HG03108 (cell line): Measurements from ENCODE around the gene TPRG1L.

Experiments used
- ATAC-seq: cut with Tn5 transposase; IDR thresholded peaks from one replicate; pipeline ENCODE4 v1.9.1; 2021; ENCODE audit warnings: moderate library complexity; ENCODE audit not compliant: unreplicated experiment

The TPRG1L gene

DNA sequence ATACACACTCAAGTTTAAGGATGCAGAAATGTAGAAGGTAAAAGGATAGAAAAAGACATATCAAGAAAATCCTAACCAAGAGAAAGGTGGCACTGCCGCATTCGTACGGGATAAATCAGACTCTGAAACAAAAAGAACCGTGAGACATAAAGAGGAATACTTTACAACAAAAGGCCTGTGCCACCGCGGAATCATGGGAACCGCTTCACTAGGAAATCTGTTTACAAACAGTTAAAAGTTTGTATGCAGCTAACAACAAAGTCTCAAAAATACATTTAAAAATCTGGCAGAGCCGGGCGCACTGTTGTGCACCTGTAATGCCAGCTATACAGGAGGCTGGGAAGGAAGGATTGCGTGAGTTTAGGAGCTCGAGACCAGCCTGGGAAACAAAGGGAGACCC lies 17.0 kb downstream of the TPRG1L start:
- no peak for ATAC-seq

- no peak for ATAC-seq
Measured at GRCh38 chr1:3642919-3643675, 18.3 kb downstream of the TPRG1L start.

DNA sequence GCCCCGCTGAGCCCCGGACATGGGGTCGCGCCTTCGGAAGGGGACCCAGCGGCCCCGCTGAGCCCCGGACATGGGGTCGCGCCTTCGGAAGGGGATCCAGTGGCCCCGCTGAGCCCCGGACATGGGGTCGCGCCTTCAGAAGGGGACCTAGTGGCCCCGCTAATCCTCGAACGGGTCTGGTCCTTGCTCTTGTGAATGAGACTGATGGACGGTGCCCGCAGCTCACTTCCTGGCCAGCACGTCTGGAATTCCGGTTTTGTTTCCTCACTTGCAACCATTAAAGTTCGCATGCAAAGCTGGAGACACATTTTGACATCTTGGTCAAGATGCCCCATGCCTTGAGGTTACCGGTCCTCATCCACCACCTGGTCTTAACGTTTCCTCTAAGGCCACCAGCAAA lies 19.5 kb downstream of the TPRG1L start:
- no peak for ATAC-seq

DNA sequence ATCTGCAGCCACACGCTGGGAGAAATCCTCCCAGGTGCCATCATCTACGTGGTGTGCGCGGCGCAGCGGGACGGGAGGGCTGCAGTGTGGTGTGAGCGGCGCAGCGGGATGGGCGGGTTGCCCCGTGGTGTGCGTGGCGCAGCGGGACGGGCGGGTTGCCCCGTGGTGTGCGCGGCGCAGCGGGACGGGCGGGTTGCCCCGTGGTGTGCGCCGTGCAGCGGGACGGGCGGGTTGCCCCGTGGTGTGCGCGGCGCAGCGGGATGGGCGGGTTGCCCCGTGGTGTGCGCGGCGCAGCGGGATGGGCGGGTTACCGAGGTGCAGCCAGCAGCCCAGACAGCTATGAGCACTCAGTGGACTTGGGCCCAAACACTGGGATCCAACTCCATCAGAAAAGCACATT lies 20.4 kb downstream of the TPRG1L start:
- ATAC-seq, result no peak

- no peak for ATAC-seq
Measured at GRCh38 chr1:3645666-3646355, 21.0 kb downstream of the TPRG1L start.

- ATAC-seq, result no peak
Measured at GRCh38 chr1:3646596-3646995, 21.8 kb downstream of the TPRG1L start.

DNA sequence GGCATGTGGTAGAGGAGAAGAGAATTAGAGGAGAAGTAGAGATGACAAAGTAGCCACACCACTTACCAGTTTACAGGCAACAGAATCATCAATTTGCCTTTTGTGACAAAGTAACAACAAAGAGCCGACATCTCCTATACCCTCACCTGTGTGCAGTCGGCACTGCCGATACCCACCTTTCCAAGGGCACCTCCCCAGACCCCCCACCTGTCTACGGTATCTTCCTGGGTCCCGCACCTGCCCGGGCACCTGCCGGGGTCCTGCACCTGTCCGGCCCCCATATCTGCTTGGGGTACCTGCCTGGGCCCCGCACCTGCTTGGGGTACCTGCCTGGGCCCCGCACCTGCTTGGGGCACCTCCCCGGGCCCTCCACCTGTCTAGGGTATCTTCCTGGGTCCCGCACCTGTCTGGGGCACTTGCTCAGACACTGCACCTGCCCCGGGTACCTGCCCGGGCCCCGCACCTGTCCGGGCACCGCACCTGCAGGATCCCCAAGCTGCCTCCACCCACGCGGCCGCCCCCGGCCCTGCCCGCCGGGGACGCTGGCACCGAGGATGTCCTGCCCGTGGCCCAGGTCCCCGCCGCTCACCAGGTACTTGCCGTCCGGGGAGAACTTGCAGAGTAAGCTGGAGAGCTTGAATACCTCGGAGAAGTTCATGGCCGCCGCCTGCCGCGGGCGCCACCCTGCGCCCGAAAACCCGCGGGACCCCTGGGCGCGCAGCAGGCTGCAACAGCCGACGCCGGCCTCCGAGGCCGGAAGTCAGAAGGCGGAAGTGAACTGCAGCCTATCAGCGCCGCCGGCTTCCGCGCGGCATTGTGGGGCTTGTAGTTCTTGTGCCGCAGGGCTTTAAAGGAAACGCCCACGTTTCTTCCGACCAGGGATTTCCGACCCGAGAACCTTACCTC lies 24.8 kb downstream of the TPRG1L start, which contains the start of gene WRAP73:
Gene WRAP73, minus strand, starts transcription at position 762 of the 906 bp plus-strand sequence. Its CDS starts 104 bp downstream, at position 658.
- peak; percentile 65 for ATAC-seq

- no peak for ATAC-seq
Measured at GRCh38 chr1:3650248-3651025, 25.6 kb downstream of the TPRG1L start.

GRCh38 chr1:3651026-3651929 lies 26.5 kb downstream of the TPRG1L start:
- ATAC-seq, result no peak

DNA sequence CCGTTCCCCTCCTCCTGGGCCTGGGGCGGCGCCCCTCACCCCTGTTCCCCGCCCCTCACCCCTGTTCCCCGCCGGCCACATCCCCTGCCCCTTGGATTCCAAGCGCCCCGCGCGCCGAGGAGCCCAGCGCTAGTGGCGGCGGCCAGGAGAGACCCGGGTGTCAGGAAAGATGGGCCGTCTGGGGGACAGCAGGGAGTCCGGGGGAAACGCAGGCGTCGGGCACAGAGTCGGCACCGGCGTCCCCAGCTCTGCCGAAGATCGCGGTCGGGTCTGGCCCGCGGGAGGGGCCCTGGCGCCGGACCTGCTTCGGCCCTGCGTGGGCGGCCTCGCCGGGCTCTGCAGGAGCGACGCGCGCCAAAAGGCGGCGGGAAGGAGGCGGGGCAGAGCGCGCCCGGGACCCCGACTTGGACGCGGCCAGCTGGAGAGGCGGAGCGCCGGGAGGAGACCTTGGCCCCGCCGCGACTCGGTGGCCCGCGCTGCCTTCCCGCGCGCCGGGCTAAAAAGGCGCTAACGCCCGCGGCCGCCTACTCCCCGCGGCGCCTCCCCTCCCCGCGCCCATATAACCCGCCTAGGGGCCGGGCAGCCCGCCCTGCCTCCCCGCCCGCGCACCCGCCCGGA lies 27.2 kb downstream of the TPRG1L start, which contains the start of gene TP73:
Gene TP73, plus strand, starts transcription at position 587 of the 618 bp plus-strand sequence. CDS start 29,850 bp downstream, outside the sequence.
- no peak for ATAC-seq

- ATAC-seq, result no peak
Measured at GRCh38 chr1:3652548-3653285, 27.9 kb downstream of the TPRG1L start.

DNA sequence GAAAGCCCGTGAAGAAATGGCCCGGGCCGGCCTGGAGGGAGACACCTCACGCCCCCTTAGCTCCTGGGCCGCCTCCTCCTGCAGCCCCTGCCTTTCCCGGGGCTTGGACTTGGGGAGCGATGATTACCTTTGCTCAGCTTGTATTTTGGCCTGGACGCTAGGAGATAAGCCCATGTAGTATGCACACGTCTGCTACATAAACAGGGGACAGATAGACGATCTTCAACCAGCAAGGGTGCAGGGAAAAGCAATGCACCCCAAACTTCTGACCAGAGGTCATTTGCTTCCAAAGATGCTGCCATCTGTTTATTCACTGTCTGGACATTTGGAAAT lies 28.4 kb downstream of the TPRG1L start:
- no peak for ATAC-seq

- ATAC-seq, result no peak
Measured at GRCh38 chr1:3654549-3655281, 29.9 kb downstream of the TPRG1L start.

- ATAC-seq, result peak; percentile 53
Measured at GRCh38 chr1:3656450-3657095, 31.8 kb downstream of the TPRG1L start.

GRCh38 chr1:3657096-3657475 lies 32.3 kb downstream of the TPRG1L start:
- ATAC-seq, result no peak

- ATAC-seq, result no peak
Measured at GRCh38 chr1:3657578-3658230, 32.9 kb downstream of the TPRG1L start.

- ATAC-seq, result no peak
Measured at GRCh38 chr1:3658231-3658615, 33.4 kb downstream of the TPRG1L start.
